ENCODE data around the gene NOTCH2. TPM values are rescaled to one million over a fixed set of nuclear protein-coding genes. Genes with fewer than 3 reads are reported as not detected.

NOTCH2 gene
- total RNA-seq, 1 experiment from 2014 or later, result 103 TPM

DNA sequence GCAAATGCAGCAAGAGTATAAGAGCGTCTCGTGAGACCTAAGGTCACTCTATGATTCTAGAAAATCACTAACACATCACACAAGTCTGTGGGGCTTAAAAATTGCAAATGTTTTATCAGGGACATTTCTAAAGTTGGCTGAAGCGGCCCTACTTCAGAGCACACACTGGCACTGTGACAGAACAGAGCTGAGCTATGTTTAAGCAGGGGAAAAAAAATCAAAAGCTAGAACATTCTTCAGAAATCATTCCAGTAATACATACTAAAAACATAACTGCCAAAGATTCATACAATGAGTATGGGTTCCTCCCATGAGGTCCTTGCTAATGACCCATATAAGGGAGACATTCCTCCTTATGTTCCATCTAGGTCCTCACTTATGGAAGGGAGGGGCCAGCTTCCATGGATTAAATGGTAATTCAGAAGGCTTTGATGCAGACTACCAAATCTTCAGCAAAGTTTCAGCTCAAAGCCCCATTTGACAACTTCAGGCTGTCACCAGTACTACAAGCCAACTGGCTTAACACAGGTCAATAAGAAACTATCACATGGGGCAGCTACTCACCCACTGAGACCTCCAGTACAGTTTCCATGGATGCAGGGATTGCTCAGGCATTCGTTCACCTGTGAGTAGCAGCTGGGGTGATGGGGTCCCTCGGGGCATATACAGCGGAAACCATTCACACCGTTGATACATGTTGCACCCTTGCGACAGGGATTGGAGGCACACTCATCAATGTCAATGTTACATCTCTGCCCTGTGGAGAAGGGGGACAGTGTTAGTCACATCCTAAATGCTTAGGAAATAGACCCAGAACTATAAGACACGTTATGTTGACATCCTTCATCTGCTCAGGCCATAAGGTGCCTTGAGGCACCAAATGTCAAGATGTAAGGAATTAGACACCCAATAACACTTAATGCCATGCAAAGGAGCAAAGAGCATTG, 114.7 kb downstream of the NOTCH2 start:
- no peak for DNase-seq (ENCODE audit: low read depth in 1 of 2, low spot score in 2 of 2)
- Histone ChIP-seq H3K4me1 (replicated peaks) (peaks cover 63% of the 10 kb centered on the region), H3K27ac (no peak overlapping the region), H3K36me3 (peaks cover 88% of the 10 kb centered on the region), H3K27me3 (replicated peaks) (no peaks in the 10 kb centered on the region), H3K4me3 (no peak overlapping the region), H3K9me3 (replicated peaks) (no peaks in the 10 kb centered on the region)

DNA sequence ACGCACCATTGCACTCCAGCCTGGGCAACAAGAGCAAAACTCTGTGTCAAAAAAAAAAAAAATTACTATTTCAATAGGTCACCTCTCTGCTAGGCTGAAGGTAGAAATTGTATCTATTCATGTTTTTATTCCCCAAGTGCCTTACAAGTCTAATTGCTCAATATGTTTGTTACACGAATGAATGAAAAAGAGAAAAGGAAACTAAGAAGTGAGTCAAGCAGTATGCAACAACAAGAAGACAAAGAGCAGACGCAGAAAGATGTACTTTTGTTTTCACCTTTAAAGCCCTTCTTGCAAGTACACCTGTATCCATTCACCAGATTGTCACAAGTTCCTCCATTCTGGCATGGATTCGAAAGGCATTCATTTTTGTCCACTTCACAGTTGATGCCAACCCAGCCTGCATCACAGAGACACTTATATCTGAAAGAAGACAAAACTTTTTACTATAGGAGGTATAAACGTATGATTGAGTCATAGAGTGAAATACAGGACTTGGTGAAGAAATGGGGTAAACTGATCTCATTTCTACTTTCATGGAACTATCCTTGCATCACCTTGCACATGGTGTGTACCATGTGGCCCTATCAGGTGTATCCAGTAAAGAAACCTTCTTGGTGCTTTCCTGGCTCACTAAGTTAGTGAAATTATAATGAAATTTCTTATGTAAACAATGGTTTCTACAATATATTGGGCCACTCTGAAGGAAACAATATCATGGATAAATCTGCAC, 116.0 kb downstream of the NOTCH2 start:
- no peak for DNase-seq (ENCODE audit: low read depth in 1 of 2, low spot score in 2 of 2)
- Histone ChIP-seq H3K9me3 (replicated peaks) (no peaks in the 10 kb centered on the region), H3K27me3 (replicated peaks) (no peaks in the 10 kb centered on the region), H3K4me3 (no peak overlapping the region), H3K36me3 (peaks cover 84% of the 10 kb centered on the region), H3K27ac (peak overlapping the region; percentile 60), H3K4me1 (replicated peaks) (peaks cover 54% of the 10 kb centered on the region)

DNA sequence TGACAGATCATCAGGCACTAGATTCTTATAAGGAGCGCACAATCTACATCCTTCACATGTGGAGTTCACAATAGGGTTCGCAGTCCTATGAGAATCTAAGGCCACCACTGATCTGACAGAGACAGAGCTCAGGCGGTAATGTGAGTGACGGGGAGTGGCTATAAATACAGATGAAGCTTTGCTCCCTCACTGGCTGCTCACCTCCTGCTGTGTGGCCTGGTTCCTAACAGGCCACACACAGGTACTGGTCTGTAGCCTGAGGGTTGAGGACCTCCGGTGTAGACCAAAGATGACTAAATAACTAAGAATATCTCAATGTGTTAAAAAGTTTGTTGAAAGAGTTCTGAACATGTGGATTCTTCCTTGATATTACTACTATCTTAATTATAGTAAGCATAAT, 117.0 kb downstream of the NOTCH2 start:
- Histone ChIP-seq H3K27ac (peak overlapping the region; percentile 60), H3K4me1 (replicated peaks) (peaks cover 54% of the 10 kb centered on the region), H3K27me3 (replicated peaks) (no peaks in the 10 kb centered on the region), H3K36me3 (peaks cover 83% of the 10 kb centered on the region), H3K4me3 (no peak overlapping the region), H3K9me3 (replicated peaks) (no peaks in the 10 kb centered on the region)
- DNase-seq (ENCODE audit: low read depth in 1 of 2, low spot score in 2 of 2), result peak; percentile 71 to 75

DNA sequence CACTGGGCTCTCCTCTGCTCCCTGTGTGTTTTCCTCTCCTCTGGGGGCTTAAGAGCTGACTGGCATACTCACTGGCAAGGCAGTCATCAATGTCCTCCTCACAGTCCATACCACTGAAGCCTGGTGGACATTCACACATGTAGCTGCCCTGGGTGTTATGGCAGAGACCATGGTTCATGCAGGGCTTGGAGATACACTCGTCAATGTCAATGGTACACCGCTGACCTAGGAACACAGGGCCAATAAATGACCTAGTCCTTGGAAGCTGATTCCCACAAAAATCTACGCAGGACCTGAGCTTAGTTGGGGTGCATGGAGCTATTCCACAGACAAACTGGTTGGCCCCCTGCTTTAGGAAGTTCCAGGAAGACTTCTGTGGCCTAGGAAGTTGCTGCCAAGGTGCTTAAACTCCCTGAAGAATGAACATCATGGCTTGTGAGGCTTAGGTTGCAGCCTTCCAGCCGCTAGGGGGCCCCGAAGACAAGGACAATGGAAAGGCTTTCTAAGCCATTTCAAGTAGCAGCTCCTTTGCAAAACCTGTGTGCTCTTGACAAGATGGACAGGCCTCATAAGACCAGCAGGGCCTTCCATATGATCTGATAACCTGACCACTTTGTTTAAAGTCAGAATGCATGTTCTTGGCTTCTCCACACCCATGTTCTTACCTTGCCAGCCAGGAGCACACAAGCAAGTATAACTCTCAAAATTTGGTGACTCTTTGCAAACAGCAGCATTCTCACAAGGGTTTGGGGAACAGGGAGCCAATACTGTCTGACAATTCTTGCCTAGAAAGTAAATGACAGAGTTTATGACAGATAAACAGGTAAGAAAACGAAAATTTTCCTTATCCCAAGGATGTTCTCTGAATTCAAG, 120.9 kb downstream of the NOTCH2 start:
- DNase-seq (ENCODE audit: low read depth in 1 of 2, low spot score in 2 of 2), result peak; percentile 71 to 80
- H3K27ac ChIP-seq, result peak overlapping the region; percentile 28
- H3K36me3 ChIP-seq, result peaks cover 47% of the 10 kb centered on the region

DNA sequence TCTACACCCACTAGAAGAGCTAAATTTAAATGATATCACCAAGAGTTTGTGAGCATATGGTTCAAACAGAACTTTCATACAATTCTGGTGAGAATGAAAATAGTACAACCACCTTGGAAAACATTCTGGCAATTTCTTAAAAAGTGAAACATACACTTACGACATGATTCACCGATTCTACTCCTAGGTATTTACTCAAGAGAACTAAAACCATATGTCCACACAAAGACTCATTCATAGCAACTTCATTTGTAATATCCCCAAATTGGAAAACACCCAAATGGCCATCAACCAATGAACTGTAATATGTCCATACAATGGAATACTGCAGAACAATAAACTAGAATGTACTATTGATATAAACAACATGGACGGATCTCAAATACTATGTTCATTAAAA, 122.0 kb downstream of the NOTCH2 start:
- H3K27ac ChIP-seq, result peak overlapping the region; percentile 86
- H3K36me3 ChIP-seq, result peaks cover 46% of the 10 kb centered on the region
- H3K4me1 ChIP-seq (replicated peaks), result peaks cover 40% of the 10 kb centered on the region
- H3K9me3 ChIP-seq (replicated peaks), result no peaks in the 10 kb centered on the region
- peak in 1 of 2 experiments; percentile 87 for DNase-seq (ENCODE audit: low read depth in 1 of 2, low spot score in 2 of 2)
- H3K27me3 ChIP-seq (replicated peaks), result no peaks in the 10 kb centered on the region
- H3K4me3 ChIP-seq, result no peak overlapping the region

More for the DNA sequence above, 120.9 kb downstream of the NOTCH2 start:
- Histone ChIP-seq H3K27me3 (replicated peaks) (no peaks in the 10 kb centered on the region), H3K4me1 (replicated peaks) (peaks cover 51% of the 10 kb centered on the region), H3K9me3 (replicated peaks) (no peaks in the 10 kb centered on the region), H3K4me3 (no peak overlapping the region)

DNA sequence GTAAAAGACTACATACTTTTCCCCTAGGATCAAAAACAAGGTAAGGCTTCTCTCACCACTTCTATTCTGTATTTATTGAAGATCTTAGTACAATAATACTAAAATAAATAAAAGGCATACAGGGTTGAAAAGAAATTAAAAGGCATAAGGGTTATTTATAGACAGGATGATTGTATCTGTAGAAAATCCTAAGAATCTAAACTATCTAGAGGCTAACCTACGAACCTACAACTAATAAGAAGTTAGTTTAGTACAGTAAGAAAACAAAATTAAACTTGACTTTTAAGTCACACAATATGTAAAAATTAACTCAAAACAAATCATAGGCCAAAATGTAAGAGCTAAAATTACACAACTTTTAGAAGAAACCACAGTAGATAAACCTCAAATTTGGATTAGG, 122.7 kb downstream of the NOTCH2 start:
- H3K4me1 ChIP-seq (replicated peaks), result peaks cover 33% of the 10 kb centered on the region
- DNase-seq (ENCODE audit: low read depth in 1 of 2, low spot score in 2 of 2), result no peak
- H3K27me3 ChIP-seq (replicated peaks), result no peaks in the 10 kb centered on the region
- H3K27ac ChIP-seq, result peak overlapping the region; percentile 86
- peaks cover 45% of the 10 kb centered on the region for H3K36me3 ChIP-seq
- no peaks in the 10 kb centered on the region for H3K9me3 ChIP-seq (replicated peaks)
- no peak overlapping the region for H3K4me3 ChIP-seq

DNA sequence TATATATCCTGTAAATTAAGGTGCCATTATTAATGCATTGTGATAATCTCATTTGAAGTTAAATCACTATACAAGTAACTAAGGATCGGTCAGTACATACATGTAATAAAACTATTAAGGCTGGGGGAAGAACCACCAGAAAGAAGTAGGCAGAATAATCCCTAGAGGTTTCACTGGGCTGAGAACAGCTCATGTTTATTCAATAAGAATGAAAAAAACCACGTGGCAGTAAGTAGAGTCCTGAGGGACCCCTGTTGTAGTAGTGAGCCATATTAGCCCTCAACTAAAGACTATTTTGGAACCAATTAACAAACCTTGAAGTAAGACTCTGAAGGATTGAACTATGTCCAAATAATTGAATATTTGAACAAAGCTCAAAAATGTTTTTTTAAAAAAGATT, 126.2 kb downstream of the NOTCH2 start:
- Histone ChIP-seq H3K27me3 (replicated peaks) (no peaks in the 10 kb centered on the region), H3K36me3 (peaks cover 49% of the 10 kb centered on the region), H3K4me3 (no peak overlapping the region), H3K27ac (no peak overlapping the region), H3K9me3 (replicated peaks) (no peaks in the 10 kb centered on the region), H3K4me1 (replicated peaks) (peaks cover 23% of the 10 kb centered on the region)
- DNase-seq (ENCODE audit: low read depth in 1 of 2, low spot score in 2 of 2), result no peak

DNA sequence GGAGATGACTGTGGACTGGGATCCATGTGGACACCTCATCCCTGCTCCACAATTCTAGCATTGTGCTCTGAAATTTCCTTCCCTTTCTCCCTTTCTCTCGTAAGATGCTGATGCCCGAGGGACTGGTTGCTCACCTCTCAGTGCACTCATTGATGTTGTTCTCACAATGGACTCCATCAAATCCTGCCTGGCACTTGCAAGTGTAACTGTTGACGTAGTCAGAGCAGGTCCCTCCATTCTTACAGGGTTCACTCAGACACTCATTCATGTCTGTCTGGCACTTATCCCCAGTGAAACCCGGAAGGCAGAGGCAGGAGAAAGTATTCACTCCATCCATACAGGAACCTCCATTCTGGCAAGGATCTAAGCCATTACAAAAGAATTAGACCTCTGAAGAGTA, 128.1 kb downstream of the NOTCH2 start:
- Histone ChIP-seq H3K4me1 (replicated peaks) (peaks cover 6% of the 10 kb centered on the region; the same call in 1 of the 2 replicates), H3K27ac (no peak overlapping the region), H3K9me3 (replicated peaks) (no peaks in the 10 kb centered on the region), H3K27me3 (replicated peaks) (no peaks in the 10 kb centered on the region), H3K4me3 (no peak overlapping the region), H3K36me3 (peaks cover 61% of the 10 kb centered on the region)
- DNase-seq (ENCODE audit: low read depth in 1 of 2, low spot score in 2 of 2), result no peak

DNA sequence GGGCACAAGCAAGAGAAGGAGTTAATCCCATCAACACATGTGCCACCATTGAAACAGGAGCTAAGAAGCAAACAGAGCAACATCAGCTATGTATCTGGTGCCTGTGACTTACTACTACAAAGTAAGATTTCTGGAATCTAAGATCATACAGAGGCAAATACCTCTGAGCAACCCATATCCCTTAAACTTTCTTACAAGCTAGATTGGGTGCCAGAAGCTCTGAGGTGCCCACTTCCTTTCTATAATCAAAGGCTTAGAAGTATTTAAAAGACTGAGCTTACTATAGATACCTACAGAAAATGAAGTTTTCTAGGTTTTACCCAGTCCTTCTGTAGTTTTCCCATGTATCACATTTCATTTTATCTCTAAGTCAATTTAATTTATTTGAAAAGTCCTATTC, 128.8 kb downstream of the NOTCH2 start:
- H3K4me1 ChIP-seq (replicated peaks), result no peaks in the 10 kb centered on the region
- H3K36me3 ChIP-seq, result peaks cover 67% of the 10 kb centered on the region
- no peak overlapping the region for H3K27ac ChIP-seq
- H3K27me3 ChIP-seq (replicated peaks), result no peaks in the 10 kb centered on the region
- H3K4me3 ChIP-seq, result no peak overlapping the region
- DNase-seq (ENCODE audit: low read depth in 1 of 2, low spot score in 2 of 2), result no peak
- no peaks in the 10 kb centered on the region for H3K9me3 ChIP-seq (replicated peaks)

DNA sequence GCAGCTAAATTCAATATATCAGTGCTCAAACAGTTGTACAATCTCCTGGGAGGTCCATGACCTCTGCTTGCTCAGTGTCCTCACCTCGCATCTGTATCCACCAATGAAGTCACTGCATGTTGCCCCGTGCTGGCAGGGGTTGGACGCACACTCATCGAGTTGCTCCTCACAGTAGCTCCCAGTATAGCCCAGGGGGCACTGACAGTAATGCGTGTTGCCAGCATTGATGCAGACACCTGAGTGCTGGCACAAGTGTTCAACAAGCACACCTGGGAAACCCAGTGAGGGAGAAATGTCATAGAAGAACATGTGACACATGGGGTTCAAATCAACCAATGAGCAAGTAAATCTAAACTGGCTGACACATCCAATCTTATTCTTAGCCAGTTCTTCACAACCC, 132.3 kb downstream of the NOTCH2 start:
- H3K4me1 ChIP-seq (replicated peaks), result no peaks in the 10 kb centered on the region
- H3K27ac ChIP-seq, result no peak overlapping the region
- no peak overlapping the region for H3K4me3 ChIP-seq
- no peak for DNase-seq (ENCODE audit: low read depth in 1 of 2, low spot score in 2 of 2)
- H3K27me3 ChIP-seq (replicated peaks), result no peaks in the 10 kb centered on the region
- peaks cover 91% of the 10 kb centered on the region for H3K36me3 ChIP-seq
- H3K9me3 ChIP-seq (replicated peaks), result peaks cover 4% of the 10 kb centered on the region; the same call in 1 of the 2 replicates

DNA sequence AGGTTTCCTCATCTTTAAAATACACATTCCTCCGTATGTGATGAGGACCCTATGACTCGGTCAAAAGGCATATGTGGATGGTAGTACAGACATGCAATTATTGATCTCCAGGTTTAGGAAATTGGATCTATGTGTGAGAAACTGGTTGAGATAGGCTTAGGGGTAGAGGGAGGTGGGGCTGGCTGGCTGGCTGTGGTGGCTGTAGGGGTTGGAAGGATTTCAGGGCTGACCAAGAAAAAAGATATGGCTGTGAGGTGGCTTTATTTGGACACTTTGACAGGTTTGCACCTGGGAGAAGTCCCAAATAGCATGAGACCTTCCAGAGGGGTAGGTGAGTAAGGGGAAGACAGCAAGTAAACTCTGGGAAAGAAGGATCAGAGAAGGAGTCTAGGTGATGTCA, 133.5 kb downstream of the NOTCH2 start:
- no peak for DNase-seq (ENCODE audit: low read depth in 1 of 2, low spot score in 2 of 2)
- H3K27me3 ChIP-seq (replicated peaks), result no peaks in the 10 kb centered on the region
- no peak overlapping the region for H3K4me3 ChIP-seq
- no peak overlapping the region for H3K27ac ChIP-seq
- H3K4me1 ChIP-seq (replicated peaks), result no peaks in the 10 kb centered on the region
- H3K36me3 ChIP-seq, result peaks cover 80% of the 10 kb centered on the region
- peaks cover 4% of the 10 kb centered on the region; the same call in 1 of the 2 replicates for H3K9me3 ChIP-seq (replicated peaks)

DNA sequence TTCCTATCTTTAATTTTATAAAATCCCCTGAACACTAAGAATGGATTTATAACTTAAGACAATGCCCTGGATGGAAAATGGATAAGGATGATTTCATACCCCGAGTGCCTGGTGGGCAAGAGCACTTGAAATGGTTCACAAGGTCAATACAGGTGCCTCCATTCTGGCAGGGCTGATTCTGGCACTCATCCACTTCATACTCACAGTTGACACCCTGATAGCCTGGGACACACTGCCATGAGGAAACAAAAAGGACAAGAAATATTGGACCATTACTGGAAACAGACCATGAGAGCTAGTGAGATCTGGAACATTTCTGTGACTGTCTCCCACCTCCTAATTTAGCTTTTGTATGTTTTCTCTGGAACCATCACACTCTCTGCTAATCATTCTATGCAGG, 134.1 kb downstream of the NOTCH2 start:
- H3K9me3 ChIP-seq (replicated peaks), result peaks cover 4% of the 10 kb centered on the region; the same call in 1 of the 2 replicates
- DNase-seq (ENCODE audit: low read depth in 1 of 2, low spot score in 2 of 2), result no peak
- H3K4me1 ChIP-seq (replicated peaks), result no peaks in the 10 kb centered on the region
- H3K27ac ChIP-seq, result no peak overlapping the region
- H3K27me3 ChIP-seq (replicated peaks), result no peaks in the 10 kb centered on the region
- no peak overlapping the region for H3K4me3 ChIP-seq
- peaks cover 77% of the 10 kb centered on the region for H3K36me3 ChIP-seq

DNA sequence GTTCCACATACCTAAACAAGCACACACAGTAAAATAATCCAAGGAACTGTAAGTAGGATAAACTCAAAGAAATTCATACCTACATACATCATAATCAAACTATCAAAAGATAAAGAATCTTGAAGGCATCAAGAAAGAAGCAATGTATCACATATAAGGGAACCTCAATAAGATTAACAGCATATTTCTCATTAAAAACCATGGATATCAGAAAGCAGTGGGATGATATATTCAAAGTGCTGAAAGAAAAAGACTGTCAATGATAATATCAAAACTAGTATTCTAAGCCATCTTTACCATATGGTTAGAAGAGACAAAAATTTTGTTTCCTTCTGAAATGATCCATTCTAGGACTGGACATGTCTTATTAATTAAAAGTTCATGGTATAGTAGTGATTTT, 136.1 kb downstream of the NOTCH2 start:
- Histone ChIP-seq H3K27ac (no peak overlapping the region), H3K36me3 (peaks cover 75% of the 10 kb centered on the region), H3K4me1 (replicated peaks) (no peaks in the 10 kb centered on the region), H3K9me3 (replicated peaks) (peaks cover 4% of the 10 kb centered on the region; the same call in 1 of the 2 replicates), H3K27me3 (replicated peaks) (no peaks in the 10 kb centered on the region), H3K4me3 (no peak overlapping the region)
- DNase-seq (ENCODE audit: low read depth in 1 of 2, low spot score in 2 of 2), result no peak
